Adrenal gland (tissue), 12 donors: ENCODE results near the gene RNF180. TPM values are rescaled to one million over a fixed set of nuclear protein-coding genes. Genes with fewer than 3 reads are reported as not detected.

ENCODE experiments used
- DNase-seq, 7 donors: peaks; one replicate each; pipeline ENCODE4 v3.0.0-alpha.2; 2019 to 2020
- H3K27ac ChIP-seq, 5 donors: fragments of 200-600 bp; sonication (generic) in 4 of 5; 1 replicate in 3 of 5; 2 replicates in 2 of 5; pipeline versions ENCODE4 v1.5.1 to v1.8.0; 2016 to 2020; ENCODE audit warnings: mild to moderate bottlenecking in 1 of 5
- H3K27me3 ChIP-seq: fragments of 200-600 bp; 2 replicates; pipeline ENCODE4 v1.8.0; 2021
- H3K36me3 ChIP-seq, 2 donors: fragments of 200-600 bp; replicated peaks in 1 of 2; 1 replicate in 1 of 2; 2 replicates in 1 of 2; pipeline versions ENCODE4 v1.5.1 to v1.8.0; 2018 to 2022
- H3K4me1 ChIP-seq, 2 donors: fragments of 200-600 bp; replicated peaks in 1 of 2; 1 replicate in 1 of 2; 2 replicates in 1 of 2; pipeline versions ENCODE4 v1.5.1 to v1.8.0; 2018 to 2021
- H3K4me3 ChIP-seq, 4 donors: fragments of 200-600 bp; sonication (generic) in 3 of 4; one replicate each; pipeline ENCODE4 v1.5.1; 2016 to 2018
- H3K9me3 ChIP-seq, 3 donors: fragments of 200-600 bp; sonication (generic) in 1 of 3; replicated peaks in 1 of 3; 1 replicate in 2 of 3; 2 replicates in 1 of 3; pipeline versions ENCODE4 v1.5.1 to v1.8.0; 2016 to 2021
- POLR2A ChIP-seq, 2 donors: fragments of 450-650 bp; IDR thresholded peaks; one replicate each; pipeline ENCODE4 v1.6.1; 2017; ENCODE audit warnings: antibody characterized with exemption in 2 of 2, mild to moderate bottlenecking in 2 of 2, moderate library complexity in 1 of 2
- WGBS, 4 donors: extraction: QIAGEN DNeasy Blood & Tissue Kit in 2 of 4; methylation state at CpG; one replicate each; pipeline versions ENCODE4 v1.1.5 to v1.1.7; 2013 to 2017; 5-methylcytosine and 5-hydroxymethylcytosine counted together
- intact Hi-C, 2 donors: fragments of 100-400 bp; cut with DNase I; formaldehyde crosslinking; loops; one replicate each; pipeline versions ENCODE4 v1.14.1 to v1.15.0; 2022 to 2023
- polyA plus RNA-seq, 3 donors: library from polyadenylated mRNA; stranded (reverse); fragments of 200-250 nt in 2 of 3; fragments of 350-450 nt in 1 of 3; fragmentation: Illumina TruSeq in 1 of 3; extraction: RNeasy Lipid Tissue Mini Kit (QIAGEN cat#74804) in 1 of 3; gene quantifications; one replicate each; pipeline ENCODE4 v1.2.3, GENCODE V29; 2013 to 2014
- total RNA-seq, 9 donors: library from RNA; depleted of rRNA in 4 of 9; stranded (reverse); fragments of >200 nt in 4 of 9; fragments of 120-200 nt in 1 of 9; fragmentation: NEBNext Ultra II Directional in 1 of 9; extraction: Animal tissue kit (Norgen Biotek cat#: 25700) in 1 of 9; gene quantifications; one replicate each; pipeline versions ENCODE4 v1.1.0 to v1.2.4, GENCODE V29; 2013 to 2023
- TF ChIP-seq, protein P1 (sequence below), 6 experiments: fragments of 450-650 bp in 4 of 6; fragments of 200-600 bp in 2 of 6; sonication (generic) in 1 of 6; IDR thresholded peaks; 1 replicate in 5 of 6; 2 replicates in 1 of 6; pipeline versions ENCODE4 v1.5.1 to v1.8.0; 2016 to 2021; ENCODE audit warnings: antibody characterized with exemption in 6 of 6, mild to moderate bottlenecking in 2 of 6, moderate library complexity in 1 of 6
- donor health status: healthy with polysubstance abuse.
- donor health status: Bipolar disorder and iron deficiency.
- donor health status: DM: yes; HTN: yes; CAD: no.
- donor health status: DM: no; HTN: no; CAD: no.
- donor health status: DM: no; HTN: no; CAD: no.
- donor health status: DM: yes; HTN: yes; CAD: no.

The RNF180 gene
- total and polyA plus RNA-seq, 12 donors, result 1.5 to 21.7 (median 9.2) TPM

DNA sequence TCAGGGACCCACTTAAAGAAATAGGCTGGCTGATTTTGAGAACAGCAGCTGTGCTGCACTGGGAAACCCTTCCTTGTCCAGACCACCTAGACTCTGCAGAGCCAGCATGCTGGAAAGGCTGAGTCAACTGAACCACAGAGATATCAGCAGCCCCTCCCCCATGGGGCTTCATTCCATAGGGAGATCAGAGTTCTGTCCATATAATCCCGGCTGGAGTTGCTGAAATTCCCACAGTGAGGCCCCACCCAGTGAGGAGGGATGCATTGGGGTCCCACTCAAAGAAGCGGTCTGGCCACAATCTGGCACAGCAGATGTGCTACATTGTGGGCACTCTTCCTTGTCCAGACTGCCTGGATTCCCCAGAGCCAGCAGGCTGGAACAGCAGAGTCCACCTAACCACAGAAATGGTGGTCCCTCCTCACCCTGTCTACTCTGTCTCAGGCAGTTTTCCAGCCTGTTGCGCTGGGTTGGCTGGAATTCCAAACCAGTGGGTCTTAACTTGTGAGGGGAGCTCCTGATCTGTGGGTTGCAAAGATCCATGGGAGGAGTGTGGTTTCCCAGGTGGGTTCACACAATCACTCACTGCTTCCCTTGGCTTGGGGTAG, 127.1 kb downstream of the RNF180 start:
- no peaks in the 10 kb centered on the region for H3K27me3 ChIP-seq
- no peak overlapping the region for H3K4me3 ChIP-seq
- H3K9me3 ChIP-seq, result no peaks in the 10 kb centered on the region
- no peak for TF ChIP-seq POLR2A (IDR thresholded peaks at IDR 0.05)
- TF ChIP-seq, protein P1, sequence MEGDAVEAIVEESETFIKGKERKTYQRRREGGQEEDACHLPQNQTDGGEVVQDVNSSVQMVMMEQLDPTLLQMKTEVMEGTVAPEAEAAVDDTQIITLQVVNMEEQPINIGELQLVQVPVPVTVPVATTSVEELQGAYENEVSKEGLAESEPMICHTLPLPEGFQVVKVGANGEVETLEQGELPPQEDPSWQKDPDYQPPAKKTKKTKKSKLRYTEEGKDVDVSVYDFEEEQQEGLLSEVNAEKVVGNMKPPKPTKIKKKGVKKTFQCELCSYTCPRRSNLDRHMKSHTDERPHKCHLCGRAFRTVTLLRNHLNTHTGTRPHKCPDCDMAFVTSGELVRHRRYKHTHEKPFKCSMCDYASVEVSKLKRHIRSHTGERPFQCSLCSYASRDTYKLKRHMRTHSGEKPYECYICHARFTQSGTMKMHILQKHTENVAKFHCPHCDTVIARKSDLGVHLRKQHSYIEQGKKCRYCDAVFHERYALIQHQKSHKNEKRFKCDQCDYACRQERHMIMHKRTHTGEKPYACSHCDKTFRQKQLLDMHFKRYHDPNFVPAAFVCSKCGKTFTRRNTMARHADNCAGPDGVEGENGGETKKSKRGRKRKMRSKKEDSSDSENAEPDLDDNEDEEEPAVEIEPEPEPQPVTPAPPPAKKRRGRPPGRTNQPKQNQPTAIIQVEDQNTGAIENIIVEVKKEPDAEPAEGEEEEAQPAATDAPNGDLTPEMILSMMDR (IDR thresholded peaks at IDR 0.05), result no peak
- no peak overlapping the region for H3K27ac ChIP-seq
- H3K36me3 ChIP-seq, result no peaks in the 10 kb centered on the region
- intact Hi-C loops, result no loop called here
- no peaks in the 10 kb centered on the region for H3K4me1 ChIP-seq
- WGBS, 4 donors, result 83 to 100% (median 91%) methylated on average over 1 to 3 of the region's 3 CpGs
- DNase-seq, result no peak

DNA sequence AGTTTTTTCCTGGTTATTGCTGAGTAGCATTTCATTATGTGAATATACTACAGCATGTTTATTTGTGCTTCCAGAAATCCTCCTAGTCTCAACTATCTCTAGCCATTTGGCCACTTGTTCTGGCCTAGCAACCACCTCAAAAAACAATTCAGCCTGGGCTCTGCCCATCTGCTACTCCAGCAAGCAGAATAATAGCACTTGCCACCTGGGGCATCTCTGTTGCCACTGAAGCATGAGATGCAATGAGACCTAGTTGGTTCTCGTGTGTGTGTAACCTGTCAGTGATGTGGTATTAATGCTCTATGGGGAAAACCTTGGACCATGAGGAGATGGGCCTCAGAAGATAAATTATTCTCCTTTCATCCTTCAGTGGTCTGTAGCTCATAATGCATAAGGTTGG, 129.5 kb downstream of the RNF180 start:
- H3K4me3 ChIP-seq, result no peak overlapping the region
- no peak for DNase-seq
- TF ChIP-seq, protein P1 (IDR thresholded peaks at IDR 0.05), result no peak
- no peak for TF ChIP-seq POLR2A (IDR thresholded peaks at IDR 0.05)
- WGBS, 4 donors, result 86 to 100% (median 90%) methylated on average over 1 of the region's 1 CpG
- H3K27me3 ChIP-seq, result no peaks in the 10 kb centered on the region
- intact Hi-C loops, result no loop called here
- no peaks in the 10 kb centered on the region for H3K9me3 ChIP-seq
- H3K4me1 ChIP-seq, result no peaks in the 10 kb centered on the region
- no peaks in the 10 kb centered on the region for H3K36me3 ChIP-seq
- H3K27ac ChIP-seq, result no peak overlapping the region

DNA sequence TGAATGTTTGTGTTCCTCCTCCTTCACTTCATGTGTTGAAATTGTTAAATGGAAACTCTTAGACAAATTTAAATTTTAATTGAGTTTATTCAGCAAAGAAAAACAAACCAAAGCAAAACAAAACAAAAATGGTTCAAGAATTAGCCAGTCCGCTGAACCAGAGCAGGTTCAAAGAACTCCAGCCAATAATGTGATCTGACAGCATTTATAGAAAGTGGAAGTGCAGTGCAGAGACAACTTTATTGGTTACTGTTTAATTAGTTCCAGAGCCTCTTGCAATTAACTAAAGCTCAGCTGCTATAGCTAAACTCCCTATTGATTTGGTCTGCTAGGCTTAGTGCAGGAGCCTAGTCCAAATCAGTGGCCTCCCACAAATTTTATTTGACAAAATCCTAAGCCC, 132.9 kb downstream of the RNF180 start:
- TF ChIP-seq POLR2A (IDR thresholded peaks at IDR 0.05), result no peak
- TF ChIP-seq, protein P1 (IDR thresholded peaks at IDR 0.05), result no peak
- intact Hi-C loops, result no loop called here
- Histone ChIP-seq H3K36me3 (no peaks in the 10 kb centered on the region), H3K27me3 (no peaks in the 10 kb centered on the region), H3K4me1 (no peaks in the 10 kb centered on the region), H3K27ac (no peak overlapping the region), H3K4me3 (no peak overlapping the region), H3K9me3 (no peaks in the 10 kb centered on the region)
- 92 to 100% (median 96%) methylated on average over 1 of the region's 1 CpG for WGBS, 4 donors
- no peak for DNase-seq

DNA sequence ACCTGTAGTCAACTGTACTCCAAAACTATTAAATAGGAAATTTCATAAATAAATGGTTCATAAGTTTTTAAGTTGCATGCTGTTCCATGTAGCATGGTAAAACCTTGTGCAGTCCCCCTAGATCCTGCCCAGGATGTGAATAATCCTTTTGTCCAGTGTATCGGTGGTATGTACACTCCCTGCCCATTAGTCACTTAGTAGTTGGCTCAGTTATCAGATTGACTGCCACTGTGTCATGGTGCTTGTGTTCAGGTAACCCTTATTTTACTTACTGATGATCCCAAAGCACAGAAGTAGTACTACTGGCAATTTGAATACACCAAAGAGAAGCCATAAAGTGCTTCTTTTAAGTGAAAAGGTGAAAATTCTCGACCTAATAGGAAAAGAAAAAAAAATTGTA, 134.2 kb downstream of the RNF180 start:
- TF ChIP-seq, protein P1 (IDR thresholded peaks at IDR 0.05), result no peak
- no peak for TF ChIP-seq POLR2A (IDR thresholded peaks at IDR 0.05)
- Histone ChIP-seq H3K4me1 (no peaks in the 10 kb centered on the region), H3K9me3 (no peaks in the 10 kb centered on the region), H3K36me3 (no peaks in the 10 kb centered on the region), H3K27me3 (no peaks in the 10 kb centered on the region), H3K27ac (no peak overlapping the region), H3K4me3 (no peak overlapping the region)
- intact Hi-C loops, result no loop called here
- DNase-seq, result no peak
- WGBS, 4 donors, result 48 to 65% (median 56%) methylated on average over 2 of the region's 2 CpGs
